HG03095 (cell line): ENCODE results near the gene MVB12A.

Source experiments
- ATAC-seq: cut with Tn5 transposase; IDR thresholded peaks from one replicate; pipeline ENCODE4 v1.9.1; 2021; ENCODE audit warnings: moderate library complexity; ENCODE audit not compliant: unreplicated experiment

The MVB12A gene

DNA sequence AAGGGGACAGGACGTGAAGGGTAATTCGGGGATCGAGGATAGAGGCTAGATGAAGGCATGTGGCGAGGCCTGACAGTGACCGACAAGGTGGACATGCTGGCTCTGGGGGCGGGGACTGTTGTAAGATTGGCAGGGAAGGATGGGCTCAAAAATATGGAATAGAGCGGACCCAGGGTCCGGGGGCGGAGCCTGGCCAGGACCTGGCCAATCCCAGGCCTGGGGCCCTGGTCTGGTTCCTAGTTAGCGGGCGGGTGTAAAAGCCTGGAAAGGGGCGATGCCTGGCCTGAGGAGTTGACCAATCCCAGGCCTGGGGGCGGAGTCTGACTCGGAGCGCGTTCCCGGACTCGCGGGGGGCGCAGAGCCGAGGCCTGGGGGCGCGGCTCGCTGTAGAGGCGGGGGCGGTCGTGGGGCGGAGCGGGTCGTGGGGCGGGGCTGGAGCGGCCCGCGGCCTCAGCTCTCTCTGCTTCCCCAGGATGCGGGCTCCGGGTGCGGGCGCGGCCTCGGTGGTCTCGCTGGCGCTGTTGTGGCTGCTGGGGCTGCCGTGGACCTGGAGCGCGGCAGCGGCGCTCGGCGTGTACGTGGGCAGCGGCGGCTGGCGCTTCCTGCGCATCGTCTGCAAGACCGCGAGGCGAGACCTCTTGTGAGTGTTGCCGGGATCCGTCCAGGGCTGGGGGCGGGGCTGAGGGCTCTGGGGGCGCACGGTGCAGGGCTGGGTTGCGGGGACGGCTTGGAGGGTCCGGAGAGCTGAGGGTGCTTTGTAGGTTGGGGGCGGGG is 50.4 kb downstream of the MVB12A start, which contains the start of gene SLC27A1:
TSS of gene SLC27A1 (plus strand) at position 457 of the 774 bp plus-strand sequence. CDS start at position 474, 17 bp downstream.
- peak; percentile 76 for ATAC-seq

GRCh38 chr19:17471410-17472125 is 51.7 kb downstream of the MVB12A start:
- no peak for ATAC-seq

DNA sequence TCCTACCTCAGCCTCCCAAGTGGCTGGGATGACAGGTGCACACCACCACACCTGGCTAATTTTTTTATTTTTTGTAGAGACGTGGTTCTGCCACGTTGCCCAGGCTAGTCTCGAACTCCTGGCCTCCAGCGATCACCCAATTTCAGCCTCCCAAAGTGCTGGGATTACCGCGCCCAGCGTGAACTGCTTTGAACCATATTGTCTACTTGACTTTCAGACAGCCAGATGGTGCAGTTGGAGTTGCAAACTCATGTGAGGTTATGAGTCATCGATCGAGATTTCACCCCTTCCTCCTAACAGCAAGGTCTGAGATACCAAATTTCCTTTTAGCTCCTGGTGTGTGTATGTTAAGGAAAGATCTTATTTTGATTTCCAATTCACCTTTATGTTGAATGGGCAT is 53.2 kb downstream of the MVB12A start:
- no peak for ATAC-seq
